GM12878 (cell line): Measurements from ENCODE around the gene LRRC55. TPM values are rescaled to one million over a fixed set of nuclear protein-coding genes. Genes with fewer than 3 reads are reported as not detected.

Source experiments
- ATAC-seq: fragments of 200-7000 bp; cut with Tn5 transposase; 3 replicates; pipeline ENCODE4 v1.9.1; 2020; ENCODE audit warnings: mild to moderate bottlenecking, moderate library complexity
- BruUV-seq: library from RNA; stranded (reverse); fragments of 400-500 nt; replicated peaks from 2 replicates; lab custom pipeline; 2021; lab: Mats Ljungman, UMichigan
- CTCF ChIA-PET: fragments of 300-600 bp; sonication (Branson Sonifier 250); formaldehyde crosslinking; extraction: SDS; loops from one replicate; lab custom pipeline; 2021; ENCODE audit warnings: inconsistent platforms; lab: Yijun Ruan, JAX
- POLR2A ChIA-PET: fragments of 350-600 bp; formaldehyde crosslinking; extraction: SDS; loops from one replicate; lab custom pipeline; 2021; ENCODE audit warnings: inconsistent platforms; lab: Charles Lee
- RAD21 ChIA-PET: fragments of 300-600 bp; sonication (Branson Sonifier 250); formaldehyde crosslinking; loops from one replicate; lab custom pipeline; 2023; ENCODE audit warnings: antibody characterized with exemption; ENCODE audit not compliant: unreplicated experiment; lab: Charles Lee
- SMC1A ChIA-PET: fragments of 300-600 bp; sonication (Branson Sonifier 250); formaldehyde crosslinking; loops from one replicate; lab custom pipeline; 2023; ENCODE audit not compliant: unreplicated experiment, uncharacterized antibody; lab: Charles Lee
- DNase-seq: peaks from one replicate; pipeline ENCODE4 v3.0.0-alpha.2; 2011; ENCODE audit warnings: low read depth, low spot score
- FAIRE-seq: peaks from 3 replicates; lab custom pipeline; 2011; peaks lifted over from hg19 to GRCh38; lab: Jason Lieb, UNC
- H2AFZ ChIP-seq: 2 replicates; pipeline ENCODE4 v1.6.0; 2011; ENCODE audit warnings: low read depth, low read length, control low read depth; ENCODE audit not compliant: control insufficient read depth
- H3K27ac ChIP-seq: 2 replicates; pipeline ENCODE4 v1.5.1; 2011; ENCODE audit warnings: control low read depth; ENCODE audit not compliant: control insufficient read depth, insufficient read depth
- H3K27me3 ChIP-seq, 2 experiments: replicated peaks in 1 of 2; 2 replicates each; pipeline versions ENCODE4 v1.6.0 to v1.6.1; 2011; ENCODE audit warnings: low read length in 1 of 2; ENCODE audit not compliant: control insufficient read depth in 2 of 2, insufficient read depth in 2 of 2
- H3K36me3 ChIP-seq, 2 experiments: 2 replicates each; pipeline ENCODE4 v1.5.1; 2011; ENCODE audit warnings: low read length in 1 of 2; ENCODE audit not compliant: control insufficient read depth in 2 of 2, insufficient read depth in 2 of 2
- H3K4me1 ChIP-seq: 2 replicates; pipeline ENCODE4 v1.6.1; 2011; ENCODE audit warnings: mild to moderate bottlenecking, low read length, moderate library complexity, mixed read lengths; ENCODE audit not compliant: control insufficient read depth, insufficient read depth
- H3K4me2 ChIP-seq: 2 replicates; pipeline ENCODE4 v1.6.0; 2011; ENCODE audit warnings: control low read depth; ENCODE audit not compliant: control insufficient read depth, insufficient read depth
- H3K4me3 ChIP-seq: fragments of 200-600 bp; sonication (generic); 2 replicates; pipeline ENCODE4 v1.5.1; 2016
- H3K79me2 ChIP-seq: 2 replicates; pipeline ENCODE4 v1.6.0; 2011; ENCODE audit warnings: low read length; ENCODE audit not compliant: control insufficient read depth, insufficient read depth
- H3K9ac ChIP-seq: 2 replicates; pipeline ENCODE4 v1.8.0; 2011; ENCODE audit warnings: low read length, control low read depth, mixed read lengths; ENCODE audit not compliant: control insufficient read depth, insufficient read depth
- H3K9me3 ChIP-seq: replicated peaks from 3 replicates; pipeline ENCODE4 v1.5.1; 2011; ENCODE audit warnings: mild to moderate bottlenecking, low read length; ENCODE audit not compliant: control insufficient read depth, insufficient read depth
- H4K20me1 ChIP-seq: 2 replicates; pipeline ENCODE4 v1.6.0; 2011; ENCODE audit not compliant: control insufficient read depth, insufficient read depth
- BHLHE40 ChIP-seq, 2 experiments: fragments of 450-650 bp in 1 of 2; IDR thresholded peaks; 2 replicates each; pipeline ENCODE4 v1.6.1; 2011 to 2017; ENCODE audit warnings: low read depth in 2 of 2, borderline replicate concordance in 1 of 2, improper control_type of control experiment in 1 of 2, low read length in 1 of 2, mild to moderate bottlenecking in 1 of 2
- MEF2A ChIP-seq: IDR thresholded peaks from 2 replicates; pipeline ENCODE4 v1.6.1; 2011; ENCODE audit warnings: low read depth, mild to moderate bottlenecking, low read length, moderate library complexity; ENCODE audit not compliant: insufficient read depth
- MEF2B ChIP-seq: fragments of 450-650 bp; IDR thresholded peaks from 2 replicates; pipeline ENCODE4 v1.6.1; 2018; ENCODE audit warnings: mild to moderate bottlenecking, moderate library complexity; ENCODE audit not compliant: partially characterized antibody, poor library complexity, severe bottlenecking
- MYB ChIP-seq: fragments of 150-350 bp; IDR thresholded peaks from 2 replicates; pipeline ENCODE4 v1.6.1; 2014; ENCODE audit warnings: mild to moderate bottlenecking, low read depth, low read length, borderline replicate concordance
- RFX5 ChIP-seq: IDR thresholded peaks from 2 replicates; pipeline ENCODE4 v1.6.1; 2011; ENCODE audit warnings: low read depth, low read length, improper control_type of control experiment
- SIN3A ChIP-seq: IDR thresholded peaks from 2 replicates; pipeline ENCODE4 v1.6.1; 2012; ENCODE audit warnings: low read depth, low read length, improper control_type of control experiment
- SMAD5 ChIP-seq: IDR thresholded peaks from 2 replicates; pipeline ENCODE4 v1.6.1; 2016; ENCODE audit warnings: antibody characterized with exemption, low read depth
- SPI1 ChIP-seq: IDR thresholded peaks from 2 replicates; pipeline ENCODE4 v1.6.1; 2011; ENCODE audit warnings: low read depth, mild to moderate bottlenecking, low read length, moderate library complexity, borderline replicate concordance; ENCODE audit not compliant: insufficient read depth
- TARDBP ChIP-seq: IDR thresholded peaks from 2 replicates; pipeline ENCODE4 v1.6.1; 2016; ENCODE audit warnings: borderline replicate concordance
- TBL1XR1 ChIP-seq: IDR thresholded peaks from 2 replicates; pipeline ENCODE4 v1.6.1; 2012; ENCODE audit warnings: low read depth, low read length, improper control_type of control experiment
- ZNF24 ChIP-seq: fragments of 450-650 bp; IDR thresholded peaks from 2 replicates; pipeline ENCODE4 v1.6.1; 2017; ENCODE audit warnings: antibody characterized with exemption, mild to moderate bottlenecking
- ZNF274 ChIP-seq: IDR thresholded peaks from one replicate; pipeline ENCODE4 v1.8.0; 2011; ENCODE audit not compliant: insufficient read length, insufficient read depth
- WGBS: methylation state at CpG from one replicate; pipeline ENCODE4 v1.1.6; 2016; ENCODE audit warnings: low lambda C conversion rate; ENCODE audit not compliant: insufficient replicate concordance, insufficient coverage; ENCODE audit errors: missing lambda C conversion rate; 5-methylcytosine and 5-hydroxymethylcytosine counted together
- in situ Hi-C: fragments of 300-500 bp; cut with MboI; formaldehyde crosslinking; loops from 9 replicates; pipeline ENCODE4 v1.14.3; 2018; ENCODE audit warnings: mixed read lengths
- intact Hi-C: fragments of 100-400 bp; cut with micrococcal nuclease; formaldehyde crosslinking; loops from one replicate; pipeline ENCODE4 v1.14.2; 2022; ENCODE audit not compliant: unreplicated experiment
- polyA plus RNA-seq, 11 experiments: library from polyadenylated mRNA; depleted of rRNA in 4 of 11; unstranded in 6 of 11; stranded (reverse) in 5 of 11; fragments of >200 nt; fragmentation: Nextera tagmentation in 4 of 11; fragmentation: Illumina TruSeq in 1 of 11; extraction: Ambion mirVana in 4 of 11; extraction: Trizol in 1 of 11; gene quantifications; 1 replicate in 1 of 11; 2 replicates in 10 of 11; pipeline versions ENCODE4 v1.2.1 to v1.2.3, GENCODE V29; 2011 to 2016; ENCODE audit warnings: inconsistent platforms in 2 of 11, missing spikeins in 2 of 11, low read depth in 1 of 11
- total RNA-seq, 4 experiments: library from RNA; depleted of rRNA in 3 of 4; stranded (reverse); fragments of >200 nt in 3 of 4; fragmentation: Illumina TruSeq in 1 of 4; extraction: Trizol in 1 of 4; gene quantifications; 2 replicates each; pipeline versions ENCODE4 v1.2.1 to v1.2.3, GENCODE V29; 2013 to 2021
- TF ChIP-seq, protein P1 (sequence below): fragments of 450-650 bp; formaldehyde crosslinking; IDR thresholded peaks from 2 replicates; pipeline ENCODE4 v1.4.0; 2020; ENCODE audit warnings: mild to moderate bottlenecking, moderate library complexity
- TF ChIP-seq, protein P2 (sequence below): fragments of 450-650 bp; IDR thresholded peaks from 2 replicates; pipeline ENCODE4 v1.6.1; 2017; ENCODE audit warnings: mild to moderate bottlenecking, low read depth, inconsistent platforms; ENCODE audit not compliant: poor library complexity, severe bottlenecking
- TF ChIP-seq, protein P3 (sequence below): fragments of 150-350 bp; IDR thresholded peaks from 2 replicates; pipeline ENCODE4 v1.6.1; 2016; ENCODE audit warnings: low read depth, low read length

Gene LRRC55
- total and polyA plus RNA-seq, 10 of the 15 experiments (the other 5 are each of a cell fraction or from before 2014, with no cell fraction given), result 0.01 to 0.04 TPM; not detected in 8

DNA sequence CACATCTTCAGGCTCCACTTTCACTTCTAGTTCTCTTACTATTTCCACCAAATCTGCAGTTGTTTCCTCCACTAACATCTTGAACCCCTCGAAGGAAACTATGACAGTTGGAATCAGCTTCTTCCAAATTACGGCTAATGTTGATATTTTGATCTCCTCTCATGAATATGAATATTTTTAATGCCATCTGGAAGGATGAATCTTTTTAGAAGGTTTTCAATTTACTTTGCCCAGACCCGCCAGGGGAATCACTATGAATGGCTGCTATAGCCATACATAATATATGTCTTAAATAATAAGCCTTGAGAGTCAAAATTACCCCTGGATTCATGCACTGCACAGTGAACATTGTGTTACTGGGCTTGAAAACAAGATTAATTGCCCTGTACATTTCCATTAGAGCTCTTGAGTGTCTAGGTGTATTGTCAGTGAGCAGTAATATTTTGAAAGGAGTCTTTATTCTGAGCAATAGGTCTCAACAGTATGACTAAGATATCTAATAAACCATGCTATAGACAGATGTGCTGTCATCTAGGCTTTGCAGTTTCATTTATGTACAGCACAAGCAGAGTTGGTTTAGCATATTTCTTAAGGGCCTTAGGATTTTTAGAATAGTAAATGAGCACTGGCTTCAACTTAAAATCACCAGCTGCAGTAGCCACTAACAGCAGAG, 48.3 kb upstream of the LRRC55 start:
- no peak overlapping the region for H3K4me2 ChIP-seq
- no peak overlapping the region for H2AFZ ChIP-seq
- no peaks in the 10 kb centered on the region for H3K27me3 ChIP-seq
- ChIA-PET RAD21 (interaction anchor here (1.4 kb wide), 1 partner anchor 115 kb away, joined by 4 read pairs; no protein-coding TSS in a partner anchor), CTCF (interaction anchor here (0.6 to 1.4 kb wide), 2 partner anchors 91 to 116 kb away, joined by 3 to 10 read pairs; no protein-coding TSS in a partner anchor), POLR2A (no interaction called here), SMC1A (no interaction called here)
- no TSS peak for BruUV-seq
- no peak overlapping the region for H3K9ac ChIP-seq
- 24% methylated on average over 3 of the region's 3 CpGs for WGBS
- H3K4me3 ChIP-seq, result no peak overlapping the region
- no peaks in the 10 kb centered on the region for H3K4me1 ChIP-seq
- DNase-seq (no peak), FAIRE-seq (no peak), ATAC-seq (no peak)
- intact Hi-C loops, result no loop called here
- H4K20me1 ChIP-seq, result no peaks in the 10 kb centered on the region
- H3K36me3 ChIP-seq, result no peaks in the 10 kb centered on the region
- H3K9me3 ChIP-seq, result no peaks in the 10 kb centered on the region
- in situ Hi-C loops, result no loop called here
- no peak overlapping the region for H3K27ac ChIP-seq
- H3K79me2 ChIP-seq, result no peaks in the 10 kb centered on the region
- TF ChIP-seq BHLHE40 (IDR thresholded peaks at IDR 0.05; ENCODE audit: borderline replicate concordance in 1 of 2, low read depth in 2 of 2, low read length in 1 of 2) (no peak), TBL1XR1 (no peak), TARDBP (no peak), ZNF274 (no peak), SIN3A (no peak), MEF2A (no peak), MEF2B (no peak), ZNF24 (no peak), RFX5 (no peak), MYB (no peak), SPI1 (no peak), SMAD5 (no peak)
- TF ChIP-seq, protein P1, sequence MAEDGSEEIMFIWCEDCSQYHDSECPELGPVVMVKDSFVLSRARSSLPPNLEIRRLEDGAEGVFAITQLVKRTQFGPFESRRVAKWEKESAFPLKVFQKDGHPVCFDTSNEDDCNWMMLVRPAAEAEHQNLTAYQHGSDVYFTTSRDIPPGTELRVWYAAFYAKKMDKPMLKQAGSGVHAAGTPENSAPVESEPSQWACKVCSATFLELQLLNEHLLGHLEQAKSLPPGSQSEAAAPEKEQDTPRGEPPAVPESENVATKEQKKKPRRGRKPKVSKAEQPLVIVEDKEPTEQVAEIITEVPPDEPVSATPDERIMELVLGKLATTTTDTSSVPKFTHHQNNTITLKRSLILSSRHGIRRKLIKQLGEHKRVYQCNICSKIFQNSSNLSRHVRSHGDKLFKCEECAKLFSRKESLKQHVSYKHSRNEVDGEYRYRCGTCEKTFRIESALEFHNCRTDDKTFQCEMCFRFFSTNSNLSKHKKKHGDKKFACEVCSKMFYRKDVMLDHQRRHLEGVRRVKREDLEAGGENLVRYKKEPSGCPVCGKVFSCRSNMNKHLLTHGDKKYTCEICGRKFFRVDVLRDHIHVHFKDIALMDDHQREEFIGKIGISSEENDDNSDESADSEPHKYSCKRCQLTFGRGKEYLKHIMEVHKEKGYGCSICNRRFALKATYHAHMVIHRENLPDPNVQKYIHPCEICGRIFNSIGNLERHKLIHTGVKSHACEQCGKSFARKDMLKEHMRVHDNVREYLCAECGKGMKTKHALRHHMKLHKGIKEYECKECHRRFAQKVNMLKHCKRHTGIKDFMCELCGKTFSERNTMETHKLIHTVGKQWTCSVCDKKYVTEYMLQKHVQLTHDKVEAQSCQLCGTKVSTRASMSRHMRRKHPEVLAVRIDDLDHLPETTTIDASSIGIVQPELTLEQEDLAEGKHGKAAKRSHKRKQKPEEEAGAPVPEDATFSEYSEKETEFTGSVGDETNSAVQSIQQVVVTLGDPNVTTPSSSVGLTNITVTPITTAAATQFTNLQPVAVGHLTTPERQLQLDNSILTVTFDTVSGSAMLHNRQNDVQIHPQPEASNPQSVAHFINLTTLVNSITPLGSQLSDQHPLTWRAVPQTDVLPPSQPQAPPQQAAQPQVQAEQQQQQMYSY, result no peak
- TF ChIP-seq, protein P2, sequence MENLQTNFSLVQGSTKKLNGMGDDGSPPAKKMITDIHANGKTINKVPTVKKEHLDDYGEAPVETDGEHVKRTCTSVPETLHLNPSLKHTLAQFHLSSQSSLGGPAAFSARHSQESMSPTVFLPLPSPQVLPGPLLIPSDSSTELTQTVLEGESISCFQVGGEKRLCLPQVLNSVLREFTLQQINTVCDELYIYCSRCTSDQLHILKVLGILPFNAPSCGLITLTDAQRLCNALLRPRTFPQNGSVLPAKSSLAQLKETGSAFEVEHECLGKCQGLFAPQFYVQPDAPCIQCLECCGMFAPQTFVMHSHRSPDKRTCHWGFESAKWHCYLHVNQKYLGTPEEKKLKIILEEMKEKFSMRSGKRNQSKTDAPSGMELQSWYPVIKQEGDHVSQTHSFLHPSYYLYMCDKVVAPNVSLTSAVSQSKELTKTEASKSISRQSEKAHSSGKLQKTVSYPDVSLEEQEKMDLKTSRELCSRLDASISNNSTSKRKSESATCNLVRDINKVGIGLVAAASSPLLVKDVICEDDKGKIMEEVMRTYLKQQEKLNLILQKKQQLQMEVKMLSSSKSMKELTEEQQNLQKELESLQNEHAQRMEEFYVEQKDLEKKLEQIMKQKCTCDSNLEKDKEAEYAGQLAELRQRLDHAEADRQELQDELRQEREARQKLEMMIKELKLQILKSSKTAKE, result no peak
- TF ChIP-seq, protein P3, sequence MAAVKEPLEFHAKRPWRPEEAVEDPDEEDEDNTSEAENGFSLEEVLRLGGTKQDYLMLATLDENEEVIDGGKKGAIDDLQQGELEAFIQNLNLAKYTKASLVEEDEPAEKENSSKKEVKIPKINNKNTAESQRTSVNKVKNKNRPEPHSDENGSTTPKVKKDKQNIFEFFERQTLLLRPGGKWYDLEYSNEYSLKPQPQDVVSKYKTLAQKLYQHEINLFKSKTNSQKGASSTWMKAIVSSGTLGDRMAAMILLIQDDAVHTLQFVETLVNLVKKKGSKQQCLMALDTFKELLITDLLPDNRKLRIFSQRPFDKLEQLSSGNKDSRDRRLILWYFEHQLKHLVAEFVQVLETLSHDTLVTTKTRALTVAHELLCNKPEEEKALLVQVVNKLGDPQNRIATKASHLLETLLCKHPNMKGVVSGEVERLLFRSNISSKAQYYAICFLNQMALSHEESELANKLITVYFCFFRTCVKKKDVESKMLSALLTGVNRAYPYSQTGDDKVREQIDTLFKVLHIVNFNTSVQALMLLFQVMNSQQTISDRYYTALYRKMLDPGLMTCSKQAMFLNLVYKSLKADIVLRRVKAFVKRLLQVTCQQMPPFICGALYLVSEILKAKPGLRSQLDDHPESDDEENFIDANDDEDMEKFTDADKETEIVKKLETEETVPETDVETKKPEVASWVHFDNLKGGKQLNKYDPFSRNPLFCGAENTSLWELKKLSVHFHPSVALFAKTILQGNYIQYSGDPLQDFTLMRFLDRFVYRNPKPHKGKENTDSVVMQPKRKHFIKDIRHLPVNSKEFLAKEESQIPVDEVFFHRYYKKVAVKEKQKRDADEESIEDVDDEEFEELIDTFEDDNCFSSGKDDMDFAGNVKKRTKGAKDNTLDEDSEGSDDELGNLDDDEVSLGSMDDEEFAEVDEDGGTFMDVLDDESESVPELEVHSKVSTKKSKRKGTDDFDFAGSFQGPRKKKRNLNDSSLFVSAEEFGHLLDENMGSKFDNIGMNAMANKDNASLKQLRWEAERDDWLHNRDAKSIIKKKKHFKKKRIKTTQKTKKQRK, result no peak
